ENCODE results near the gene PARD3B. TPM values are rescaled to one million over a fixed set of nuclear protein-coding genes. Genes with fewer than 3 reads are reported as not detected.

The PARD3B gene
- total RNA-seq, 1 donor from 2014 or later = 6.5 TPM

DNA sequence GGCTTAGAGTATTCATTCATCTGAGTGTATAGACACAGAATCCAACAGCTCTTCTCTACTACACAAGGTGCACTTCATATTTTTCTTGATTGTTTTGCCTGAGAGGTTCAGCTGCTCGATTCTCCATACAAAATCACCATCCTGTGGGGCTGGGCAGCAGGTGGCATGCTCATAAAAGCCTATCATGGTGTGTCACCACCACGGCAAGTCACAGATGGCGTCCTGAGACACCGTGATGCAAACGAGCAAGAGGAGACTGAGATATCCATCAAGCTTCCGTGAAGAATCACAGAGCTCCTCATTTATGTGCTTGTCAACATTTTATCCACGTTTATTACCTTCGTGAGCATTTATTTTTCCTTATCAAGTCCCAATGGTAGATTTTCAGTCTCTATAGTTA lies 1114.6 kb downstream of the PARD3B start:
- Histone ChIP-seq H3K36me3 (ENCODE audit: control insufficient read depth, insufficient read depth, low read length) (no peaks in the 10 kb centered on the region), H3K4me3 (ENCODE audit: low read depth, low read length) (no peak overlapping the region), H3K27me3 (ENCODE audit: control insufficient read depth, insufficient read depth, low read length) (no peaks in the 10 kb centered on the region)
- no peak for DNase-seq (ENCODE audit: low read depth)
- TF ChIP-seq, protein P1, sequence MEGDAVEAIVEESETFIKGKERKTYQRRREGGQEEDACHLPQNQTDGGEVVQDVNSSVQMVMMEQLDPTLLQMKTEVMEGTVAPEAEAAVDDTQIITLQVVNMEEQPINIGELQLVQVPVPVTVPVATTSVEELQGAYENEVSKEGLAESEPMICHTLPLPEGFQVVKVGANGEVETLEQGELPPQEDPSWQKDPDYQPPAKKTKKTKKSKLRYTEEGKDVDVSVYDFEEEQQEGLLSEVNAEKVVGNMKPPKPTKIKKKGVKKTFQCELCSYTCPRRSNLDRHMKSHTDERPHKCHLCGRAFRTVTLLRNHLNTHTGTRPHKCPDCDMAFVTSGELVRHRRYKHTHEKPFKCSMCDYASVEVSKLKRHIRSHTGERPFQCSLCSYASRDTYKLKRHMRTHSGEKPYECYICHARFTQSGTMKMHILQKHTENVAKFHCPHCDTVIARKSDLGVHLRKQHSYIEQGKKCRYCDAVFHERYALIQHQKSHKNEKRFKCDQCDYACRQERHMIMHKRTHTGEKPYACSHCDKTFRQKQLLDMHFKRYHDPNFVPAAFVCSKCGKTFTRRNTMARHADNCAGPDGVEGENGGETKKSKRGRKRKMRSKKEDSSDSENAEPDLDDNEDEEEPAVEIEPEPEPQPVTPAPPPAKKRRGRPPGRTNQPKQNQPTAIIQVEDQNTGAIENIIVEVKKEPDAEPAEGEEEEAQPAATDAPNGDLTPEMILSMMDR (IDR thresholded peaks at IDR 0.05; ENCODE audit: insufficient read depth, low read length, poor library complexity, severe bottlenecking) = no peak

DNA sequence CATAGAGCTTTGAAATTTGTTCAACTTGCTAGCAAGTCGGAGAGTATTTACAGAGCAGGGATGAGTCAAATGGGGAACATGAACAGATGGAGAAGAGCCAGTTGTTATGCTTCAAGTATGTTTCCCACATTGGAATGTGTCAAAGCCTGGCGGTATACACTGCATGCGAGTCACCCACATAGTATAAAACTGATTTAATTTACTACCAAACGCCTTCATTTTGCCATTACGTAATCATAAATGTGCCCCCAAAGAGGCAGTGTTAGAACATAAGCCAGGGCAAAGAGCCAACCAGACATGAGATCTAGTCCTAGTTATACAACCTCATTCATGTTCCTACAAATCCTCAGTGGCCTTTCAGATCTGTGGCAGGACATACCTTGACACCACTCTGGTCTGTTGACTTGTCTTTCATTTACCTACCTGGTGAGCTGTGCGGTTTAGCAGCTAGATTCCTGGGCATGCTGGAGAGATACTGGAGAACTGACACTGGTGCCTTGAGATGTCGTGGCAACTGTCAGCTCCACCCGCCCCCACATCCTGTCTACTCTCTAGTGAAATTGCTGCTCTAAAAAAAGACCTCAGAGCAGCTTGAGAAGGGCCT lies 1115.3 kb downstream of the PARD3B start:
- Histone ChIP-seq H3K27me3 (ENCODE audit: control insufficient read depth, insufficient read depth, low read length) (no peaks in the 10 kb centered on the region), H3K4me3 (ENCODE audit: low read depth, low read length) (no peak overlapping the region), H3K36me3 (ENCODE audit: control insufficient read depth, insufficient read depth, low read length) (no peaks in the 10 kb centered on the region)
- no peak for DNase-seq (ENCODE audit: low read depth)
- TF ChIP-seq, protein P1 (IDR thresholded peaks at IDR 0.05; ENCODE audit: insufficient read depth, low read length, poor library complexity, severe bottlenecking) = no peak

DNA sequence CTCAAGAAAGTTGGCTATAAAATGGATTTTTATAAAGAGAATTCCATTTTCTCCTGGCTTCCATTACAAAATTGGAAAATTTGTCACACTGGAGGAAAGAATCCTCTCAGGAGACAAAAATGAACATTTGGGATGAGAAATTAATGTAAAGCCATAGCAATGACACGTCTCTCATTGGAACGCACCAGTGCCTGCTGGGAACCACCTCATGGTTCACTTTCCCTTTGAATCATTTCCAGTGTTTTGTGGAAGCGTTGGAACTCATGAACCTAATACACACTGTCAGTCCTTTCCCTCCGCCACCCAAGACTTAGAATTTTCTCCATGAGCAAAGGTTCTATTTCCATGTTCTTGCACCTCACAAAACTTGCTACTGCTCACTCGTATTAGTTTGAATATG lies 1116.0 kb downstream of the PARD3B start:
- TF ChIP-seq, protein P1 (IDR thresholded peaks at IDR 0.05; ENCODE audit: insufficient read depth, low read length, poor library complexity, severe bottlenecking) = no peak
- H3K4me3 ChIP-seq (ENCODE audit: low read depth, low read length) = no peak overlapping the region
- H3K36me3 ChIP-seq (ENCODE audit: control insufficient read depth, insufficient read depth, low read length) = no peaks in the 10 kb centered on the region
- DNase-seq (ENCODE audit: low read depth) = no peak
- no peaks in the 10 kb centered on the region for H3K27me3 ChIP-seq (ENCODE audit: control insufficient read depth, insufficient read depth, low read length)

DNA sequence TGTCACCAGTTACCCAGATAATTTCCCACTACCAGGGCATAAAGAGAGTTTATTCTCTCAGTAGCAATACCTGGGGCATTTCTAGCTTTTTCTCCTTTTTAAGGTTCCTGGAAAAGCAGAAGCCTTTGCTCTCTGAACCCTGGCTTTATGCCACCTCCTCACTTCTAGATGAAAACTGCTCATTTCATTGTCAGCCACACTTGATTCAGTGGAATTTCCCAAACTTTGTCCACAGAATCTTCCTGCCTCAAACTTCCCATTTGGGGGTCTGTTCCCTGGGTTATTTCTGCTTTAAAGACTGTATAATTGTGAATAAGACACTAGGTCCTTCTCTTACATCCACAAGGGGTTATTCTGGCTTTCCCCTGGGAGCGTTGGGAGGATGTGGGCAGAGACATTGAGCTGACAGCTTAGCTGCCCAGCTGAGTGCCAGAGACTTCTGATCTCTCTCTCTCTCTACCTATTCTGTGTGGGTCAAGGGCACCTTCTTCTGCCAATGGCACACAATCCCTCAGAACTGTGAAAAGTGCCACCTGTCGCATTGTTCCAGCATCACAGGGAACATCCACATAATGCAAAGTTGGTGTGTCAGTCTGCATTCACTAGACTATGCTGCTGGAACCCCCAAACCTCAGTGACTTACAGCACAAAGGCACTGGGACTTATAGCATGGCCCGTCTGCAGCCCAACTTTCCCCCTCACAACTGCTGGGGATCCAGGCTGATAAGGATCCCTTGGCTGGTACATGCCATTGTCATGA lies 1117.1 kb downstream of the PARD3B start:
- Histone ChIP-seq H3K27me3 (ENCODE audit: control insufficient read depth, insufficient read depth, low read length) (no peaks in the 10 kb centered on the region), H3K4me3 (ENCODE audit: low read depth, low read length) (no peak overlapping the region), H3K36me3 (ENCODE audit: control insufficient read depth, insufficient read depth, low read length) (no peaks in the 10 kb centered on the region)
- DNase-seq (ENCODE audit: low read depth) = no peak
- TF ChIP-seq, protein P1 (IDR thresholded peaks at IDR 0.05; ENCODE audit: insufficient read depth, low read length, poor library complexity, severe bottlenecking) = no peak

DNA sequence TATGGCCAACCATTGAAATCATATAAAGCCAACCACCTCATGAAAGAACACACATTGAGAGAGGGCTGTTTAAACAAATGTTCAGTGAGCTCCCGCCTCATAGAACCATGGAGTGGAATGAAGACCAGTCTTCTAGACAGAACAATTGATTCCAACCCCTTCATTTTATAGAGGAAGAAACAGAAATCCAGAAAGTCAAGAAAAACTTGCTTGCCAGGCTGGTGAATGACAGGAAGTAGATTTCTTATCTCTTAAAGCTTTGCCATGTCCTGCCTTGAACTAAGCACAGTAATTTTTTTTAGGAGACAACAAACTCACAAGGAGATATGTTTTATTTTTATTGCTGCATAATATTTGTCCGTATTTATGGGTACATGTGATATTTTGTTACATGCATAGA lies 1120.5 kb downstream of the PARD3B start:
- H3K27me3 ChIP-seq (ENCODE audit: control insufficient read depth, insufficient read depth, low read length) = no peaks in the 10 kb centered on the region
- H3K36me3 ChIP-seq (ENCODE audit: control insufficient read depth, insufficient read depth, low read length) = no peaks in the 10 kb centered on the region
- H3K4me3 ChIP-seq (ENCODE audit: low read depth, low read length) = no peak overlapping the region
- TF ChIP-seq, protein P1 (IDR thresholded peaks at IDR 0.05; ENCODE audit: insufficient read depth, low read length, poor library complexity, severe bottlenecking) = no peak
- no peak for DNase-seq (ENCODE audit: low read depth)

All from kidney epithelial cell (primary cell).